Cardiac septum (tissue), 1 donor: ENCODE data around the gene ARHGEF16. TPM values are rescaled to one million over a fixed set of nuclear protein-coding genes. Genes with fewer than 3 reads are reported as not detected.

Experiments
- DNase-seq: peaks from one replicate; pipeline ENCODE4 v3.0.0-alpha.2; 2020; ENCODE audit warnings: low spot score
- intact Hi-C: fragments of 100-400 bp; cut with DNase I; formaldehyde crosslinking; loops from one replicate; pipeline ENCODE4 v1.14.0; 2022
- total RNA-seq: library from RNA; stranded (reverse); fragmentation: NEBNext Ultra II Directional; extraction: Animal tissue kit (Norgen Biotek cat#: 25700); gene quantifications from one replicate; pipeline ENCODE4 v1.2.1, GENCODE V29; 2021
- donor health status: DM: no; HTN: no; CAD: no.

Gene ARHGEF16
- total RNA-seq, 1 donor from 2014 or later = 0.57 TPM

GRCh38 chr1:3451994-3452865 is 2.2 kb upstream of the ARHGEF16 start:
- no peak for DNase-seq
- intact Hi-C loops = loop anchor here (2.0 kb wide), 1 partner anchor 167 kb away; no protein-coding TSS in a partner anchor

DNA sequence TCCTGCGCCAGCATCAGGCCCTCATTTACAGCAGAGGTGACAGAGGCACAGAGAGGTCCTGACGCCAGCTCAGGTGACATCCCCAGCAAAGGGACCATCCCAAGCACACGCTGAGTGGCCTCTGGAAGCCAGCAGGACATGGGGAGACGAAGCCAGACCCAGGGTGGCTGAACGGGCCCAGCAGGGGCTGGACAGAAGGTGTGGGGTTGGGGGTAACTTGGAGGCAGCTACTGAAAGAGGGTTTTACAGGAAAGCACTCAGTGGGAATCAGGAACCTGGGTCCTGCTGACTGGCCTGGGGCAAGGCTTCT is 1.6 kb upstream of the ARHGEF16 start:
- DNase-seq = no peak
- intact Hi-C loops = loop anchor here (1.0 to 2.0 kb wide), 2 partner anchors 31 to 166 kb away; no protein-coding TSS in a partner anchor

DNA sequence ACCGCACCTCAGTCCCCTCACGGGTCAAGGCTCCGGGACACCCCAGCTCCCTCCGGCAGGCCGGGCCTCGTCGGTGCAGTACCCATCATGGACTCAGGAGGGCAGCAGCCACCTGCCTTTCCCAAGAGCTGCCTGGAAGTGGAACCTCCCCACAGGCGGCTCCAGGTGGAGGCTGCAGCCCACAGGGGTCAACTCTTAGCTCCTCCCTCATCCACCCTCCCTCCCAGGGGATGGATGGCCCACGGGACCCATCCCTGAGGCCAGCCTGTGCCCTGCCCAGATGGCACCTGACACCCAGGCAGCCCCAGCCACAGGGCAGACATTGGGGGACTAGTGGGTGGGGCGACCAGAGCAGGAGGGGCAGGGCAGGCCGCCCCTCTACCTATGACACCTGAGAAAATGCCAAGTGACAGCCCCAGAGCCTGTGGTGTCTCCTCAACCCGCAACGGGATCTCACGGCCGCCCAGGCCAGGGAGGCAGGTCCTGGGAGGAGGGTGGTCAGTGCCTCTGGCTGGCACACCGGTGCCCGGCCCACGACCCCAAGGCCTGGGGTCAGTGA is 1.2 kb upstream of the ARHGEF16 start:
- intact Hi-C loops = loop anchor here (1.0 to 2.0 kb wide), 2 partner anchors 31 to 166 kb away; no protein-coding TSS in a partner anchor
- peak; percentile 86 for DNase-seq

DNA sequence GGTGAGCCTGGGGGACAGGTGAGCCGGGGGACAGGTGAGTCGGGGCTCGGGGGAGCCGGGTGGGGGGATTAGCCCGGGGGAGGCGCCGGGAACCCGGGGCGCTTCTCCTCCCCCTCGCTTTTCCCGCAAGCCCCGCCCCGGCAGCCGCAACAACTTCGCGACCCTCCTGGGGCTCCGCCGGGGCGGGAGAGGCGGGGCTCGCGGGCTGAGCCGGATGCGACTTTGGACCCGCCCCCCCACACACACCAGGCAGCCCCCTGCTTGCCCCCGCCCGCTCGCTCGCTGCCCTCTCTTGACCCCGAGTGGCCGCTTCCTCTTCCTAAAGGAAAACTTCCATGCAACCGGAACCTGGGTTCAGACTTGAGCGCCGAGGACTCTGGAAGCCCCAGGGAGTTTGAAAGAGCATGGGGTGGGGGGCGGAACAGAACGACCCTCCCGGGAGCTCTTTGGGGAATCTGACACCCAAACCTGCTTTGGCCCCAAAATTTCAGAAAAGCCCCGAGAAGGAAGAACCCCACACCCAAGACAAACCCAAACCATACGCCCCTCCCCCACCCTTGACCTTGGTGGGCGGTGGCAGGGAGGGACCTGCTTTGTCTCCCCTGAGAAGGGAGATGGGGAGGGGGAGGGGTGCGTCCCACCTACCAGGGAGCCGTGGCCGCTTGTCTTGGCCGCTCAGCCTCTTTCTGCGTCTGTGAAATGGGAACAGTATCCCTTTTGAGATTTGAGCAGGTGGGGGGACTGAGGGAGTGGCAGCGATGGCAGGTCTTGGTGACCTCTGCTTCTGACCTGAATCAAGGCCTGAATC is 550 bp downstream of the ARHGEF16 start:
- no peak for DNase-seq
- intact Hi-C loops = no loop called here

GRCh38 chr1:3455670-3456448 is 1.4 kb downstream of the ARHGEF16 start:
- no peak for DNase-seq
- intact Hi-C loops = no loop called here

DNA sequence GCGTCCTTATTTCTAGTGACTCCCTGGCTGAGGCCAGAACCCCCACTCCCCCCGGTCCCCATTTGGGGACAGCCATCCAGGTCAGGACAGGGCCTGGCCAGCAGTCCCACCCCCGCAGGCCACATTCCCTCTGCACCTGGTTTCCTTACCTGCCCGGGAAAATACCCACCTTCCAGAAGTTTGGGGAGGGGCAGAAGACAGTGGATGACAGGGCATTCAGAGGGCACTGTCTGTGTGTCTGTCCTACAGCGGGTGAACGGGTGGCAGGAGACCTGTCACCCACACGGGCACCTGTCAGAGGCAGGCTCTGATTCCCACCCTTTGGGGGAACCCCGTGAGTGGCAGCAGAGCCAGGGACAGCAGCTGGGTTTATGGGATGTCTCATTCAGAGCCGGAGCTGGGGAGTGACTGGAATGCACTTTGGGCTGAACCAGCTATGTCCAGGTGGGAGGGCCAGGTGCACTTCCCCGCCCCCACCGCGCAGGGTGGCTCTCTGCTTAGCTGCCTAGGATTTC is 2.0 kb downstream of the ARHGEF16 start:
- DNase-seq = no peak
- intact Hi-C loops = no loop called here

GRCh38 chr1:3456964-3457909 is 2.8 kb downstream of the ARHGEF16 start:
- DNase-seq = no peak
- intact Hi-C loops = no loop called here

DNA sequence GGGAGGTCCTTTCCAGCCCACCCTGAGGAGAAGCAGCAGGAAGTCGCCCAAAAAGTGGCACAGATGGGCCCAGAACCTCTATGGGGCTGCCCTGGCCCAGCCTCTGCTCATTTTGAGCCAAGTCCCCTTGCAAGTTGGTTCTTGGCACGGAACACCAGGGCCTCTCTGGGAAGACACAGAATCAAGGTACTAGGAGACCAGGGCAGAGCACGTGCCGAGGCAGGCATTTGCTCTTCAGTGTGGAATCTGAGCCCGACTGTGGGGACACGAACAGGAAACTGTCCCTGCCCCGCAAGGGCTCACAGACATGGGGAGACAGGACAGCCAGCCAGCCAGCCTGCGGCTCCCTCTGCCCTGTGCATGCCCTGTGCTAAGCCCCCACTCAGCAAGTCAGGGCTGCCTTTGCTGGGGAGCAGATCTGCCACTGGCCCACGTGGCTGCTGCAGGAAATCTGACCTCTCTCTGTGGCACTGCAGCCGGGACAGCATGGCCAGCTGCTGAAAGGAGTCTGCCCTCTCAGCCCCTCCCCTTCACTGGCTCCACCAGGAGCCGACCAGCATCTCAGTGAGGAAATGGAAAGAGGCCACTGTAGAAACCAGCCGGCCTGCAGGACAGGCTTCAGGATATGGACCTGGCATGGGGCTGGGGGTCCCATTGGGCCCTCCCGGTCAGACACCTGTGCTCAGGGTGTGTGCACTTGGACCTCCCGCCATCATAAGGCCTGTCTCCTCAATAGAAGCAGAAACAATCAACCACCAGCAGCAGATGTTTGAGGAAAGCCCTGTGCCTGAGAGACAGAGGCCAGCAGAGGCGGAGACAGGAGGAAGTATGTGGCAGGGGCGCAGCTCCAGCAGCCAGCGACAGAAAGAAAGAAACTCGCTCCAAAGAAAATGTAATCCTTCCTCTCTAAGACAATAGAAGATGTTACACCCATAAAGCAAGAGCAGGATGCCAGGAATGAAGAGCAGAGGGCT is 3.7 kb downstream of the ARHGEF16 start:
- no peak for DNase-seq
- intact Hi-C loops = no loop called here

- DNase-seq = no peak
These were observed 4.8 kb downstream of the ARHGEF16 start for GRCh38 chr1:3459051-3459908.

DNA sequence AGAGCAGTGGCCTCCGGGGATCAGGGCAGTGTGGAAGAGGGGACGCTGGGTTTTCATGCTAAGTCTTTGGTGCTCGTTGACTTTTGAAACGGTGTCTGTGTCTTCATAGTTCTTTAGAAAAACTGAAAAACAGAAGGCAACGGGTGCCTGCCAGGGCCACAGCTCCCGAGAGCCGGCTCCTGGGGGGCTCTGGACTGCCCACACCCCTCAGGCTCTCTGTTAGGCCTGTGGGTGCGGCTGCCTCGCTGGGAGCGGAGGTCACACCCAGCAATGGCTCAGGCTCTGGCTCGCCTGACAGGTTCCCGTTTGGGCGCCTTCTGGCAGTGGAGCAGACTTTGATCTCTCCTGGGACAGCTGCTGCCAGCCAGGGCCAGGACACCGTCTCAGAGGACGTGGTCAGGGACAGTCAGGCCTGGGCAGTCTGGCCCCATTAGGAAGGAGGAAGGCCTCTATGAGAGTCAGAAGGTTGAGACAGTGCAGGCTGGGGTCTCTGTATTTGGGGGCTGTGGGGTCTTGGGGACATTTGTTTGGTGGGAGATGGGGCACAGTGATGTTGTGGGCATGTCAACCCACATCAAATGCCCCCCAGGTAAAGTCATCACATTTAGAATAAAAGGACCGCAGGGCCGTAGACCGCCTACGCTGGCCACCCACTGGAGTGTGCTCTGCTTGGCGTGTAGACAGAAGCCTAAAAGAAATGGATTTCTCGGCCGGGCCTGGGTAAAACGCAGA is 5.6 kb downstream of the ARHGEF16 start:
- DNase-seq = no peak
- intact Hi-C loops = no loop called here

More at GRCh38 chr1:3459051-3459908, 4.8 kb downstream of the ARHGEF16 start:
- intact Hi-C loops = no loop called here

- DNase-seq = no peak
- intact Hi-C loops = no loop called here
These were observed 6.2 kb downstream of the ARHGEF16 start for GRCh38 chr1:3460672-3461131.

DNA sequence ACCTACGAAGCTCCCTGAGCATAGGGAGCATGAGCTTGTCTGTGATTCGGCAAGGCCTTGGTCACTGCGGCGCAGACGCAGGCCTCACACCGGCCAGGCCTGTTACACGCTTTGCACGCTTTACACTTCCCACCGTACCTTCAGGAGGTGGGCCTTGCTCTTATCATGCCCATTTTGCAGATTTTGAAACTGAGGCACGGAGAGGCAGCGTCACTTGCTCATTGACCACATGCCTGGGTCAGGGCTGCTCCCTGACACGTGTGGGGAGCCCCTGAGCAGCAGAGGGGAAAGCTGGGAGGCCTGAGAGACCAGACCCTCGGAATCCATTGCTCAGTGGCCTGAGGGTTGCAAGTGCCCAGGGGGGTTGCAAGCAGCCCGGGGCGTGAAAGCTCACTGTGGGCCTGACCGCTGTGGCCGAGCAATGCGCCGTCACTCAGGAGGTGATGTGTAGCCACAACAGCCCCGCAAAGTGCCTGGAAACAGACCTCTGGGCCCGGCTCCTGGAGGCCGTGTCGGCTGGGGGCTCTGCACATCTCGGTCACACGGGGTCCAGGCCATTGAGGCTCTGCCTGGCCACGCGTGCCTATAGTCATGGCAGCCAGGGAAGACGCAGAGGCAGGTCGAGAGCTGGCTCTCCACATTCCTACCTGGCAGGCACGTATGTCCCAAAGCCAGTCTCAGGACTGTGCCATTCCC is 6.9 kb downstream of the ARHGEF16 start:
- DNase-seq = no peak
- intact Hi-C loops = no loop called here

DNA sequence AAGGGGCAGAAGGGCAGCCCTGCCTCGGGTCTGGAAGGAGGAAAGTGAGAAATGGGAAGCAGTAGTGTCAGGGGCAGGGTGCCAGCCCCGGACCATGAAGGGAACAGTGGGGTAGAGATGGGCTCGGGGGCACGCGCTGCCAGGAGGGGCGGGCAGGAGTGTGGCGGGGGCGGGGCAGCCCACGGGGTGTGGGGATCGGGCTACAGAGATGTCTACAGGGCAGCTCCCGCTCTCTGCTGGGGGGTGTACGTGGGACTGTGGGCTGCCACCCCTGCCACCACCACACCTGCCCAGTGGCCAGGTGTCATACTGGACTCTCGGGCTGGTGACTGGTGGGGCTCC is 7.4 kb downstream of the ARHGEF16 start:
- no peak for DNase-seq
- intact Hi-C loops = no loop called here

DNA sequence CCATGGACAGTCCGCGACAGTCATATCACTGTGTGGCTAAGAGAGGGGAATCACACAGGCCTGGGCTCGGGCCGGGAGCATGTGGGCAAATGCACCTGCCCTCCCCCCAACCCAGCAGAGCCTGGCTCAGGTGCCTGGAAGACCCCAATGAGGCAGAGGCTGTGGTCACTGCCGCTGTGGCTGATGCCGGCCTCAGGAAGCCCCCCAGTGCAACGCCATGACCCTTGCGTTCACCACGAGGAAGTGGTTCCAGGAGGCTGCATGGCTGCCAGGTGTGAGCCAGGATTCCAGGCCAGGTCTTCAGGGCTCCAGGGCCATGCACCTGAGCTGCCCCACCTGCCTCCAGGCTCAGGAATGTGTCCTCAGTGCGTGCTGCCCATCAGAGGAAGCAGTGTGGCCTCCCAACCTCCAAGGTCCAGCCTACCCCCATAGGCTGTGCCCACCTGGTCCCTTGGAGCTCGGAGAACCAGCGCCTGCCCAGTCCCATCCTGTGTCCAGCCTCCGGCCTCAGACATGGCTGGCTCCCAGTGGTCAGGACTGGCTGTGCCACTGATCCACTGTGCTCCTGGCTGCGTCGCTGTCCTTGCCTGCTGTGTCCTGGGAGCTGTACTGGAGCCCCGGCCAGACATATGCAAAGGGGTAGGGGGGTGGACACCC is 8.0 kb downstream of the ARHGEF16 start:
- intact Hi-C loops = no loop called here
- DNase-seq = no peak

DNA sequence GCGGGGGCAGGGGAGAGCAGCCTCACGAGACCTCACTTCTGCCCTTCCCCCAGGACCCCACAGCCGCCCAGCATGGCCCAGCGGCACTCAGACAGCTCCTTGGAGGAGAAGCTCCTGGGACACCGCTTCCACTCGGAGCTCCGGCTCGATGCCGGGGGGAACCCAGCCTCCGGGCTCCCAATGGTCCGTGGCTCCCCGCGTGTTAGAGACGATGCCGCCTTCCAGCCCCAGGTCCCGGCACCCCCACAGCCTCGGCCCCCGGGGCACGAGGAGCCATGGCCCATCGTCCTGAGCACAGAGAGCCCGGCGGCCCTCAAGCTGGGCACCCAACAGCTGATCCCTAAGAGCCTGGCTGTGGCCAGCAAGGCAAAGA is 8.5 kb downstream of the ARHGEF16 start:
- intact Hi-C loops = no loop called here
- DNase-seq = no peak
